Mesenchymal stem cell (in vitro differentiated cells and primary cell): ENCODE results near the gene CSTPP1.

Experiments used
- DNase-seq: peaks from one replicate; pipeline ENCODE4 v3.0.0-alpha.2; 2013
- H2AFZ ChIP-seq: one replicate; pipeline ENCODE4 v1.6.1; 2013; ENCODE audit warnings: low read depth, mild to moderate bottlenecking, control low read depth, inconsistent platforms, low read length, moderate library complexity
- H2AK5ac ChIP-seq: 2 replicates; pipeline ENCODE4 v1.6.1; 2013; ENCODE audit warnings: low read length, moderate library complexity, mild to moderate bottlenecking, inconsistent platforms; ENCODE audit not compliant: severe bottlenecking
- H2BK120ac ChIP-seq: one replicate; pipeline ENCODE4 v1.6.1; 2013; ENCODE audit warnings: low read depth, mild to moderate bottlenecking, inconsistent platforms, low read length, moderate library complexity
- H2BK12ac ChIP-seq, 2 experiments: one replicate each; pipeline ENCODE4 v1.6.1; 2013; ENCODE audit warnings: inconsistent platforms in 2 of 2, low read length in 2 of 2, mild to moderate bottlenecking in 2 of 2, moderate library complexity in 2 of 2, control low read depth in 1 of 2
- H2BK15ac ChIP-seq: one replicate; pipeline ENCODE4 v1.6.1; 2013; ENCODE audit warnings: mild to moderate bottlenecking, low read depth, inconsistent platforms; ENCODE audit not compliant: poor library complexity, severe bottlenecking
- H2BK5ac ChIP-seq: 2 replicates; pipeline ENCODE4 v1.6.1; 2013; ENCODE audit warnings: low read depth, mild to moderate bottlenecking, low read length, control low read depth, inconsistent platforms; ENCODE audit not compliant: poor library complexity, severe bottlenecking
- H3K14ac ChIP-seq, 2 experiments: one replicate each; pipeline ENCODE4 v1.6.1; 2013; ENCODE audit warnings: inconsistent platforms in 2 of 2, low read length in 2 of 2, control low read depth in 1 of 2, mild to moderate bottlenecking in 1 of 2, moderate library complexity in 1 of 2
- H3K18ac ChIP-seq, 2 experiments: one replicate each; pipeline ENCODE4 v1.6.1; 2013; ENCODE audit warnings: inconsistent platforms in 2 of 2, low read length in 2 of 2, control low read depth in 1 of 2, low read depth in 1 of 2, mild to moderate bottlenecking in 1 of 2
- H3K23ac ChIP-seq, 2 experiments: one replicate each; pipeline ENCODE4 v1.6.1; 2013; ENCODE audit warnings: inconsistent platforms in 2 of 2, low read length in 2 of 2, mild to moderate bottlenecking in 2 of 2, moderate library complexity in 2 of 2, control low read depth in 1 of 2
- H3K27ac ChIP-seq: 2 replicates; pipeline ENCODE4 v1.5.1; 2013; ENCODE audit warnings: mild to moderate bottlenecking, moderate library complexity, low read length, control low read depth, inconsistent platforms; ENCODE audit not compliant: poor library complexity, severe bottlenecking
- H3K27me3 ChIP-seq, 2 experiments: 2 replicates each; pipeline versions ENCODE4 v1.6.1 to v1.7.0; 2013; ENCODE audit warnings: low read length in 2 of 2, mild to moderate bottlenecking in 2 of 2, moderate library complexity in 2 of 2, control low read depth in 1 of 2, inconsistent platforms in 1 of 2; ENCODE audit not compliant: control insufficient read depth in 1 of 2, insufficient read depth in 1 of 2
- H3K36me3 ChIP-seq, 2 experiments: 2 replicates each; pipeline versions ENCODE4 v1.6.1 to v1.7.0; 2013; ENCODE audit warnings: low read length in 2 of 2, control low read depth in 1 of 2, inconsistent platforms in 1 of 2, low read depth in 1 of 2, mild to moderate bottlenecking in 1 of 2; ENCODE audit not compliant: insufficient read depth in 2 of 2, control insufficient read depth in 1 of 2
- H3K4ac ChIP-seq, 2 experiments: one replicate each; pipeline ENCODE4 v1.6.1; 2013; ENCODE audit warnings: inconsistent platforms in 2 of 2, low read length in 2 of 2, mild to moderate bottlenecking in 2 of 2, moderate library complexity in 2 of 2, control low read depth in 1 of 2, low read depth in 1 of 2
- H3K4me1 ChIP-seq: 2 replicates; pipeline ENCODE4 v1.6.1; 2013; ENCODE audit warnings: low read depth, low read length, control low read depth; ENCODE audit not compliant: control insufficient read depth, insufficient read depth
- H3K4me2 ChIP-seq: 2 replicates; pipeline ENCODE4 v1.6.1; 2013; ENCODE audit warnings: low read length, mild to moderate bottlenecking, inconsistent platforms; ENCODE audit not compliant: poor library complexity, severe bottlenecking
- H3K4me3 ChIP-seq, 2 experiments: 2 replicates each; pipeline versions ENCODE4 v1.5.1 to v1.7.0; 2013; ENCODE audit warnings: low read length in 2 of 2, mild to moderate bottlenecking in 2 of 2, control low read depth in 1 of 2, low read depth in 1 of 2; ENCODE audit not compliant: insufficient read depth in 1 of 2
- H3K79me1 ChIP-seq: replicated peaks from 2 replicates; pipeline ENCODE4 v1.6.1; 2013; ENCODE audit warnings: mild to moderate bottlenecking, control low read depth, low read length, inconsistent platforms; ENCODE audit not compliant: poor library complexity, severe bottlenecking
- H3K9ac ChIP-seq: 2 replicates; pipeline ENCODE4 v1.7.0; 2013; ENCODE audit warnings: mild to moderate bottlenecking, low read length, moderate library complexity
- H3K9me3 ChIP-seq: 2 replicates; pipeline ENCODE4 v1.7.0; 2013; ENCODE audit warnings: mild to moderate bottlenecking, low read length; ENCODE audit not compliant: control insufficient read depth
- H4K8ac ChIP-seq: one replicate; pipeline ENCODE4 v1.6.1; 2013; ENCODE audit warnings: inconsistent platforms, mild to moderate bottlenecking, low read length, moderate library complexity
- H4K91ac ChIP-seq: one replicate; pipeline ENCODE4 v1.6.1; 2013; ENCODE audit warnings: mild to moderate bottlenecking, low read length, inconsistent platforms
- WGBS: methylation state at CpG from one replicate; pipeline ENCODE4 v1.1.7; 2013; ENCODE audit warnings: mixed read lengths; 5-methylcytosine and 5-hydroxymethylcytosine counted together

The CSTPP1 gene

DNA sequence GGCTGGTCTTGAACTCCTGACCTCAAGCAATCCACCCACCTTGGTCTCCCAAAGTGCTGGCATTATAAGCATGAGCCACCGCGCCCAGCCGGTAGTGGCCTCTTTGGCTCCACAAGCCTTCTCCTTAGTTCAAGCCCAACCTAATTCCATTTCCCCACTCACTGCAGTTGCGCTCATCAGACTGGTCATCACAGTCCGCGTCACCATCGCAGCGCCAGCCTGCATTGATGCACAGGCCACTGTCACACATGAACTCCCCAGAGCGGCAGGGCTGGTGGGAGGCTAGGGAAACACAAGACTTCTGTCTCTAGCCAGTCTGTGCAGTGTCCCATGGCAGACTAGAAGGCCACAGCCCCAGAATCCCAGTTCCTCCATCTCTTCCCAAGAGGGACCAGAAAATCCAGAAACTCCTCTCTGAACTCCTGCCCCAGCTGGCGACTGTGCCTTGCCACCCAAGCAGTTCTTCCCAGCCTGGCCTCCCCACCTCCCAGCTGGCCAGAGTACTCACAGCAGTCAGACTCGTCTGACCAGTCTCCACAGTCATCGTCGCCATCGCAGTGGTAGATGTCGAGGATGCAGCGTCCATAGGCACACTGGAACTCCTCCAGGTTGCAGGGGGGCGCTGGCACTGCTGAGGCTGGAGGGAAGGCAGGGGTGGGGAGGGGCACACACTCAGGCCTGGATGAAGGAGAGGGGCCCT lies 38.0 kb upstream of the CSTPP1 start:
- no peak overlapping the region for H2BK120ac ChIP-seq

GRCh38 chr11:46899501-46900025 lies 37.0 kb upstream of the CSTPP1 start:
- Histone ChIP-seq H3K27me3 (no peaks in the 10 kb centered on the region), H3K23ac (no peak overlapping the region), H3K9me3 (no peaks in the 10 kb centered on the region), H3K18ac (no peak overlapping the region), H2BK120ac (no peak overlapping the region), H3K4me2 (no peak overlapping the region), H2BK15ac (no peak overlapping the region), H3K14ac (no peak overlapping the region), H3K79me1 (peaks cover 6% of the 10 kb centered on the region), H4K91ac (no peak overlapping the region), H2AK5ac (no peak overlapping the region), H2BK5ac (no peak overlapping the region), H4K8ac (no peak overlapping the region), H2BK12ac (no peak overlapping the region), H3K4ac (no peak overlapping the region), H2AFZ (no peak overlapping the region), H3K36me3 (peaks cover 13 to 38% of the 10 kb centered on the region in 2 experiments), H3K4me1 (peaks cover 6% of the 10 kb centered on the region), H3K27ac (no peak overlapping the region), H3K9ac (no peak overlapping the region), H3K4me3 (no peak overlapping the region)
- no peak for DNase-seq
- 93% methylated on average over 13 of the region's 13 CpGs for WGBS

More for the DNA sequence above, 38.0 kb upstream of the CSTPP1 start:
- DNase-seq, result no peak
- Histone ChIP-seq H2BK5ac (no peak overlapping the region), H4K8ac (no peak overlapping the region), H3K9me3 (no peaks in the 10 kb centered on the region), H2BK15ac (no peak overlapping the region), H2BK12ac (no peak overlapping the region), H3K4me2 (no peak overlapping the region), H3K4me1 (peaks cover 2% of the 10 kb centered on the region), H4K91ac (no peak overlapping the region), H3K23ac (no peak overlapping the region), H3K4ac (no peak overlapping the region), H3K9ac (no peak overlapping the region), H3K4me3 (no peak overlapping the region), H3K36me3 (peaks cover 18 to 42% of the 10 kb centered on the region in 2 experiments), H3K18ac (no peak overlapping the region), H3K27me3 (no peaks in the 10 kb centered on the region), H3K27ac (no peak overlapping the region), H2AFZ (no peak overlapping the region), H3K79me1 (peaks cover 3% of the 10 kb centered on the region), H2AK5ac (no peak overlapping the region), H3K14ac (no peak overlapping the region)
- 96% methylated on average over 17 of the region's 17 CpGs for WGBS

DNA sequence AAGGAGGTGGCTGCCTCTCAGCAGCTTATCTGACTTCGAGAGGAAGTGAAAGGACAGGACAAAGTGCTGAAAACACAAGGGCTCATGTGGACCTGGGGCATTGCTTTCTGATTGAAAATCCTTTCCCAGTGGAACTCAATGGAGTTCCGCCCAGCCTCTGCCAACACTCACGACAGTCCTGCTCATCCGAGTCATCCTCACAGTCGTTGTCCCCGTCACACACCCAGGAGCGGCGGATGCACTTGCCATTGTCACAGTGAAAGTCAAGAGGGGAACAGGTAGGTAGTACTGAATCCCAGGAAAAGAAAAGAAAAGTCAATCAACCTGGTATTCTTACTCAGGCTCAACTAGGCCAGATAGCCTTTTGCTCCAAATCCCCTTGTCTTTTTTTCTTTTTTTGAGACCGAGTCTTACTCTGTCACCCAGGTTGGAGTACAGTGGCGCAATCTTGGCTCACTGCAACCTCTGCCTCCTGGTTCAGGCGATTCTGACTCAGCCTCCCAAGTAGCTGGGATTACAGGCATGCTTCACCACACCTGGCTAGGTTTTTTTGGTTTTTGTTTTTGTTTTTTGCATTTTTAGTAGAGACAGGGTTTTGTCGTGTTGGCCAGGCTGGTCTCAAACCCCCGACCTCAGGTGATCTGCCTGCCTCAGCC lies 36.3 kb upstream of the CSTPP1 start:
- H3K4me3 ChIP-seq, result no peak overlapping the region
- no peak overlapping the region for H3K18ac ChIP-seq
- H2AK5ac ChIP-seq, result no peak overlapping the region
- no peak overlapping the region for H3K9ac ChIP-seq
- peaks cover 6% of the 10 kb centered on the region for H3K4me1 ChIP-seq
- no peak overlapping the region for H3K4me2 ChIP-seq
- no peaks in the 10 kb centered on the region for H3K9me3 ChIP-seq
- H3K27ac ChIP-seq, result no peak overlapping the region
- no peak overlapping the region for H4K91ac ChIP-seq
- no peak overlapping the region for H4K8ac ChIP-seq
- 93% methylated on average over 13 of the region's 13 CpGs for WGBS
- DNase-seq, result no peak
- H3K23ac ChIP-seq, result no peak overlapping the region
- no peak overlapping the region for H2AFZ ChIP-seq
- H2BK5ac ChIP-seq, result no peak overlapping the region
- no peaks in the 10 kb centered on the region for H3K27me3 ChIP-seq
- no peak overlapping the region for H3K4ac ChIP-seq
- H3K14ac ChIP-seq, result no peak overlapping the region
- H3K79me1 ChIP-seq, result peaks cover 10% of the 10 kb centered on the region
- H3K36me3 ChIP-seq, result peaks cover 8 to 32% of the 10 kb centered on the region in 2 experiments
- no peak overlapping the region for H2BK120ac ChIP-seq
- no peak overlapping the region for H2BK12ac ChIP-seq
- no peak overlapping the region for H2BK15ac ChIP-seq

- H4K8ac ChIP-seq, result no peak overlapping the region
- H3K27ac ChIP-seq, result no peak overlapping the region
- no peak overlapping the region for H2BK12ac ChIP-seq
- no peak overlapping the region for H2BK15ac ChIP-seq
- WGBS, result 100% methylated on average over 1 of the region's 3 CpGs
- peaks cover 11% of the 10 kb centered on the region for H3K79me1 ChIP-seq
- H3K9ac ChIP-seq, result no peak overlapping the region
- no peak overlapping the region for H3K4me2 ChIP-seq
- no peak overlapping the region for H3K4ac ChIP-seq
- H3K36me3 ChIP-seq, result peaks cover 8 to 24% of the 10 kb centered on the region in 2 experiments
- no peaks in the 10 kb centered on the region for H3K9me3 ChIP-seq
- no peak overlapping the region for H4K91ac ChIP-seq
- DNase-seq, result no peak
- no peak overlapping the region for H3K14ac ChIP-seq
- H2AK5ac ChIP-seq, result no peak overlapping the region
- H2AFZ ChIP-seq, result no peak overlapping the region
- peaks cover 4% of the 10 kb centered on the region for H3K4me1 ChIP-seq
- H3K23ac ChIP-seq, result no peak overlapping the region
- no peak overlapping the region for H2BK5ac ChIP-seq
- H3K18ac ChIP-seq, result no peak overlapping the region
- H2BK120ac ChIP-seq, result no peak overlapping the region
- H3K4me3 ChIP-seq, result no peak overlapping the region
- H3K27me3 ChIP-seq, result no peaks in the 10 kb centered on the region
These were observed 35.4 kb upstream of the CSTPP1 start for GRCh38 chr11:46901156-46901555.
